ENCODE results near the gene SON. TPM values are rescaled to one million over a fixed set of nuclear protein-coding genes. Genes with fewer than 3 reads are reported as not detected.
"Not testable (repeated sequence)": the region's sequence is repeated elsewhere in the genome, so short reads cannot be mapped to it uniquely, and the experiment has no call there.

Gene SON
- total RNA-seq, 1 donor from 2014 or later: 285 TPM

- DNase-seq: no peak
Measured at GRCh38 chr21:33572350-33572749, 29.5 kb downstream of the SON start.

GRCh38 chr21:33576741-33577141 is 33.9 kb downstream of the SON start:
- not testable (repeated sequence) for DNase-seq

- no peak for DNase-seq
Measured at GRCh38 chr21:33578214-33578613, 35.4 kb downstream of the SON start.

GRCh38 chr21:33578959-33579542 is 36.2 kb downstream of the SON start:
- no peak for DNase-seq

DNA sequence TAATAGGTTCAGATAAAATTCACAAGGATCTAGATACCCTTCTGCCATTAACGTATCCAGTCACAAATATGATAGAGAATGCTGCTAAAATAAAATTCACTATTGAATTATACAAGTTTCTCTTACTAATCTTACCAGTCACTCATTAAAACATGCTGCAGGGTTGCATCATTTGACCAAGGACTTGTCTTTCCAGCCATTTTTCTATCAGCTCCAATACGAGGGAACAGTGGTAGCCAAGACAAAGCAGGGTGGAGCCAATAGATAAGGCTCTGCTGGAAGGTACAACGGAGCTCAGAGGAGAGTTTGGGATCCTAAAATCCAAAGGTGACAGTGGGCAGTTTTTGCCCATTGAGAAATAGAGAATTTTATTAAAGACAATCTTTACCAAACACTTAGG is 41.6 kb downstream of the SON start:
- no peak for DNase-seq

- DNase-seq: no peak
Measured at GRCh38 chr21:33586927-33587326, 44.1 kb downstream of the SON start.

DNA sequence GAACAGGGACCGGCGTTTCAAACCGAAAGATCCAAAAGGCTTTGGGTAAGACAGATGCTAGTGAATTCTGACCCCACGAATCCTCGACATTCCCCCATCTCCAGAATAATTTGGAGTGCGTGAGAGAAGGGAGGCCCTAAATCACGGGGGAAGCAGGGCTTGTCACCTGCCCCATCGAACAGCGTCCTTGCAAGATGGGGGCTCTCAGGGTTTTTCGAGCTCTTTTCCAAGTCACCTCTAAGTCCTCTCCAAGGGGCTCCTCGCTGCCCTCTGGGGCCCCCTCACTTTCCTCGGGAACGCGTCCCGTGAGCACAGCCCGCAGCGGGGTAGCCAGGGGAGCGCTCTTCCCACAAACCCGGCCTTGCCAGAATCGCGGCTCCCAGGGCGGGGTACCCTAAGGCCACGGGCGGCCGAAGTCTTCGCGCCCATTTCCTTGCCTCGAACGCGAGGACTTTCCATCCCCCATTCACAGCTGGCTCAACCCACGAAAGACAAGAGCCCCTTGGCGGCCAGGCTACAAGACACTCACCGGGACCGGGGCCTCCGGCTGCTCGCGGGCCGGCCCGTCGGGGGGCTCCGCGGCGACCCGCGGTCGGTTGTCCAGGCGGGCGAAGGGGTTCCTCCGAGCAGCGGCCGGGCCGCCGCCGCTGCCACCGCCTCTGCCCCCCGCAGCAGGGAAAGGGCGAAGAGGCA is 45.1 kb downstream of the SON start:
- DNase-seq: no peak

DNA sequence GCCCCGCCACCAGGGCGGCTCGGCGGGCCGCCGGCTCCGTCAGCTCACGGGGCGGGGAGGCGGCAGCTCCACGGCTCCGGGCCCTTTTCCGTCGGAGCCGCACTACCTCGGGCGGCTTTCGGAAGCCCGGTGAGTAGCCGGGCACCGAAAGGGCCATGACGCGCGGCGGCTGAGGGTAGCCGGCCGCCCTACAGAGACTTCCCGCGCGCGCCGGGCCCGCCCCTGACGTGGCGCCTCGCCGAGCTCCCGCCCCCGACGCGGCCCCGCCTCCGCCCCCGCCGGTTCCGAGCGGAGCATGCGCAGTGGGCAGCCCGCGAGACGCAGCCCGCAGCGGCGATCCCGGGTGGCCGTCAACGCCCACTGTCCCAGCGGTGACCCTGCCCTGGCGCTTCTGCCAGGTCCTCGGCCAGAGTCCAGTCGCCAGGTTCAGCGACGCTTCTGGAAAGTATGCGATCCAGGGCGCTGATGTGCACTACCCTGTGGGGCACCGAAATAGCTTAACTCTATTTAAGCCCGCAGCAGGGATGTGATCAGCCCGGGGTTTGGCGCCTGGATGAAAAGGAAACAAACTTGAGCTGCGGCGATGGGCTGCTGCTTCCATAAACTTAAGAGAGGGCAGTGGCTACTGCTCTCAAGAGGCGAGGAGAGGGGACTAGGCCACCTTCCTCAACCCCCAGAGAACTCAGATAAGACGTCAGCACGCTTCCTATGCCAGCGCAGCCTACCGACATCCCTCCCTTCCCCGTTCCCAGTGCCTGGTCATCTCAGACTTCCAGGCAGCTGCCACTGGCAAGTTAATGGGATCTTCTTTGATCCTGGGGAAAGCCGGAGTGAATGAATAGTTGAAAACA is 45.9 kb downstream of the SON start, which contains the start of gene DONSON:
Gene DONSON, minus strand, starts transcription at position 200 of the 851 bp plus-strand sequence. Its CDS starts 43 bp downstream, at position 157.
- DNase-seq: peak; percentile 88

DNA sequence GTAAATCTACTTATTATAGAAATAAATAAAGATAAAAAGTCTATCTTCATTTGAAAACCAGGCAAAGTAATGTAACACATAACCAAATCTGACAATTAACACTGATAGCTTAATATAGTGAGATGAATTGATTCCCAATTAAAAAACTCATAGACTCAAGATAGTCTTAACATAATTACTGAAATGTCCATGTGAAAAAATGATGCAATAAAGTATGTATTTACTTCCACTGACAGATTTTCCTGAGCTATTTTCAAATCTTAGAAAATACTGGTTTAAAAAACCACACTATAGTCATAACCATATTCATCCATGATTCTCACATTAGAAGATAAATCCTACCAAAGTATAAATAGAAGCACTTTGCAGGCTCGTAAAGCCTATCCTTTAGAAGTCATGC is 55.2 kb downstream of the SON start:
- DNase-seq: no peak

- no peak for DNase-seq
Measured at GRCh38 chr21:33608559-33608958, 65.7 kb downstream of the SON start.

- DNase-seq: no peak
Measured at GRCh38 chr21:33611006-33611744, 68.3 kb downstream of the SON start.

DNA sequence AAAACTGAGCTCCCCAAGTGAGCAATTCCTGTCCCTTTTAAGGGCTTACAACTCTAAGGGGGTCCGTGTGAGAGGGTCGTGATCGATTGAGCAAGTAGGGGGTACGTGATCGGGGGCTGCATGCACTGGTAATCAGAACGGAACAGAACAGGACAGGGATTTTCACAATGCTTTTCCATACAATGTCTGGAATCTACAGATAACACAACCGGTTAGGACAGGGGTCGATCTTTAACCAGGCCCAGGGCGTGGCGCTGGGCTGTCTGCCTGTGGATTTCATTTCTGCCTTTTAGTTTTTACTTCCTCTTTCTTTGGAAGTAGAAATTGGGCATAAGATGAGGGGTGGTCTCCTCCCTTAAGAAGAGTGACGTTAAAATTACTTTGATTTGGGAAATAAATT is 74.7 kb downstream of the SON start:
- DNase-seq: not testable (repeated sequence)

DNA sequence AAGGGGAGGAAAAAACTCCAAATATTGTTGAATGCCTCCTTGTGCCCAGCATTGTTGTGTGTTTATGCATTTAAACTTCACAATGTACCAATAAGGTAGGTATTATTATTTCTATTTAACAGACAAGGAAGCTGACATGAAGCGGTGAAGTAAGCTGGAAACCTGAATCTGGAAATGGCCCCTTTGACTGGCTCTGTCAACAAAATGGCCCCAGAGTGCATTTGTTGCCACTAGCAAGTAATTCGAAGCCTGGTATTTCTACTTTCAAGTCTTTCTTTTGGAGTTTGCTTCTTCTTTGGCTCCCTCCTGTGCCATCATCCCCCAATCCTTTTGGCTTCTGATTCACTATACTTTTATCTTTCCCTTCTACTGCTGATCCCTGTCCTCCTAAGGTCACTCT is 75.6 kb downstream of the SON start:
- no peak for DNase-seq

DNA sequence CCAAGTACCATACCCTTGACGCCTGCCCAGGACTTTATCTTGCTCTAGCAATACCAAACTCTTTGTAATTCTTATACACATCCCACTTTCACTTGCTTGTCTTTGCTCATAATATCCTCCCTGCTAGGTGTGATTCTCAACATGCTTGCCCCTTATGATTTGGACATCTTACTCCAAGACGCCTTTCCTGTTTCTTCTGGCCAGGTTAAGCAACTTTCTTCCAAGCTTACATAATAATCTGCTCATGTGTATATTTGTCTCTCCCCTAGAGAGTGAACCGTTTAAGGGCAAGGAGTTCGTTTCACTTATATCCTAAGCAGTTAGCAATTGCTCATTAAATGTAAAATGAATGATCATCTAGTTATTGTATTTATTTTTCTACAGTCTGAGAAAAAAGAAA is 76.9 kb downstream of the SON start:
- DNase-seq: no peak

- DNase-seq: no peak
Measured at GRCh38 chr21:33622253-33622652, 79.4 kb downstream of the SON start.

- DNase-seq: not testable (repeated sequence)
Measured at GRCh38 chr21:33626151-33626550, 83.3 kb downstream of the SON start.

Other genes starting within 250 kb of the SON start
- 27.1 TPM for gene IFNAR1, start 218.1 kb upstream of the SON start, total RNA-seq
- 63.1 TPM for gene IFNGR2, start 139.6 kb upstream of the SON start, total RNA-seq
- 31.6 TPM for gene TMEM50B, start 63.1 kb upstream of the SON start, total RNA-seq
- 1.6 TPM for gene DNAJC28, start 51.3 kb upstream of the SON start, total RNA-seq
- 58.1 TPM for gene GART, start 921 bp upstream of the SON start, total RNA-seq
- gene DONSON, start 45.6 kb downstream of the SON start, total RNA-seq: 13.2 TPM
- gene CRYZL1, start 98.7 kb downstream of the SON start, total RNA-seq: 38.6 TPM
- 42.6 TPM for gene ITSN1, start 99.5 kb downstream of the SON start, total RNA-seq

Measured in skin of body (tissue), 2 donors.